UCSD-AML1 (cell line): Measurements from ENCODE around the gene RIMBP3B.
"Not testable (repeated sequence)": the region's sequence is repeated elsewhere in the genome, so short reads cannot be mapped to it uniquely, and the experiment has no call there.

ENCODE experiments used
- DNase-seq: peaks from one replicate; lab custom pipeline; 2025; ENCODE audit not compliant: unreplicated experiment; lab: John Stamatoyannopoulos, UW

Gene RIMBP3B

DNA sequence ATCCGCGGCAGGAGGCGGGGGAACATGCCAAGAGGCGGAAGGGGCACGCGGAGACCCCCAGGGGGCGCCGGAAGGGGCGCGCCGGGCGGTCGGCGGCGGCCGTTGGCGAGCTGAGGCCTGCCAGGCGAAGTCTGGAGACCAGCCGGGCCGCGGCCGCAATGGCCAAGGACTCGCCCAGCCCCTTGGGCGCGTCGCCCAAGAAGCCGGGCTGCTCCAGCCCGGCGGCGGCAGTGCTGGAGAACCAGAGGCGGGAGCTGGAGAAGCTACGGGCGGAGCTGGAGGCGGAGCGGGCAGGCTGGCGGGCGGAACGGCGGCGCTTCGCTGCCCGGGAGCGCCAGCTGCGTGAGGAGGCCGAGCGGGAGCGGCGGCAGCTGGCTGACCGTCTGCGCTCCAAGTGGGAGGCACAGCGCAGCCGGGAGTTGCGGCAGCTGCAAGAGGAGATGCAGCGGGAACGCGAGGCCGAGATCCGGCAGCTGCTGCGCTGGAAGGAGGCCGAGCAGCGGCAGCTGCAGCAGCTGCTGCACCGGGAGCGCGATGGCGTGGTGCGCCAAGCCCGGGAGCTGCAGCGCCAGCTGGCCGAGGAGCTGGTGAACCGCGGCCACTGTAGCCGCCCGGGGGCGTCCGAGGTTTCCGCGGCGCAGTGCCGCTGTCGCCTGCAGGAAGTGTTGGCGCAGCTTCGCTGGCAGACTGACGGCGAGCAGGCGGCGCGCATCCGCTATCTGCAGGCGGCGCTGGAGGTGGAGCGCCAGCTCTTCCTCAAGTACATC lies at the start of gene RIMBP3B:
TSS of gene RIMBP3B (plus strand) at position 51 of the 767 bp plus-strand sequence. CDS start at position 159, 108 bp downstream.
- not testable (repeated sequence) for DNase-seq

DNA sequence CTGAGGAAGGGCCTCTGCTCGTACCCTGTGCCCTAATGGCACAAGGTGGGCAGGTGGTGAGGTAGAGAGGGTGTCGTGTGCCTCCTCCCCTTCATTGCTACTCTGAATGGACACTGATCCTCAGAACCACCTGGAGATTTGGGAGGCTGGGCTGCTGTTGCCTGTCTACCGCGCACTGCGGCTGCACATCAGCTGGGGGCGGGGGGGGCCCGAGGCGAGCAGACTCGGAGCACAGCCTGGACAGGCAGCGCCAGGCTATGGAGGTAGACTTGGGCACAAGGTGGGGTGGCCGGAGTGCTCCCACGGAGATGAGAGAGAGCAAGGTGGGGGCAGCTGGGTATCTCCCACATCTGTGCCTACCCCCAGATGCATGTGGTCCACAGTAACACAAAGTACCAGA lies 26.0 kb upstream of the RIMBP3B start:
- DNase-seq: not testable (repeated sequence)

DNA sequence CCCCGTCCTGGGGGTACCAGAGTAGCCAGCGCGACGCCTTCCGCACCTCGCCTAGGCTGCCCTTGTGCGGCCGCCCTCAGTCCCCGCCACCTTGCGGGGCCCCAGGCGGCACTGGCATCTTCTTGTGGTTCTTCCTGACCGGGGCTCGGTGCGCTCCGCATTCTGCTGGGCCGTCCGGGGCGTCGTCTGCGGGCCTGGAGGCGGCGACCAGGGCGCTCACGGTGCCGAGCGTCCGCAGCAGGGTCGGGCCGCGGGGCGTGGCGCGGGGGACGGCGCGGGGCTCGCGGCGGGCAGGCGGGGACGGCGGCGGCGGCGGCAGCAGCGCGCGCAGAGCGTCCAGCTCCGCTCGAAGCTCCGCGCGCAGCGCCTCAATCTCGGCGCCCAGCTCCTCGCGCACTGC lies 23.0 kb upstream of the RIMBP3B start:
- DNase-seq: not testable (repeated sequence)

GRCh38 chr22:21362473-21362872 lies 21.1 kb upstream of the RIMBP3B start:
- DNase-seq: not testable (repeated sequence)

DNA sequence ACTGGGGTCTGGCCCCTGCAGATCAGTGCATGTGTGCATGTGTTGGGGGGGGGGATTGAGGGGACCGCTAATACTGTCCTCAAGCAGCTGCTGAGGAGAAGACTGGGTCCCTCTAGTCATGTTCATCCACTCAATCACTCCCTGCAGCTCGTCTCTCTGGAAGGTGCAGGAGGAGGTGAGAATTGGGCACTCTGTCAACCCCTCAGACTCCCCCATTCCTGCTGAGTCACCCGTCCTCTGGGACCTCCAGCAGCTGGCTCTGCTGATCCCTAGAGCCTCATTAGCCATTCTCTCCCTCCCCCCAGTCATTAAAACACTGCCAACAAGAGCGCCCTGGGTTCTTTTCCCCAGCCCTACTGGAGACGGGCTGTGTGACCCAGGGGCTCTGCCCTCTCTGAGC lies 20.5 kb upstream of the RIMBP3B start:
- not testable (repeated sequence) for DNase-seq

- DNase-seq: not testable (repeated sequence)
These were observed 19.7 kb upstream of the RIMBP3B start for GRCh38 chr22:21363803-21364202.

DNA sequence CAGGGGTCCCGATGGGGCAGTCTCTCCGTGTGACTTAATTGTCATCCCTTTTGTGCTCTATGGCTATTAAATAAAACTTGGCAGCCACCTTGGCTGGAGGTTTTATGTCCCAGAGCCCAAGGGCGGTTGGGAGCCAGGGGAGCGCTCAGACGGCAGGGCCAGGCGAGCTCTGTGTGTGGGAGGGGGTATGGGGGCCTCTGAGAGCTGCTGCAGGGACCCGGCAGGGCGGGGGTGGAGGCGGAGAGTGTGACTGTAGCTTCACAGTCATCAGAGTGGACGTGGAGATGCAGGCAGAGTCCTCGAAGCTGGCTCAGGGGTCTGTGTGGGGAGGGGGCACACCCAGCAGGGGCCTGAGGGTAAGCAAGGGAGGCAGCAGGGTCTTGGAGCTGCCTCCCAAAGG lies 19.2 kb upstream of the RIMBP3B start:
- not testable (repeated sequence) for DNase-seq

- DNase-seq: not testable (repeated sequence)
These were observed 18.2 kb upstream of the RIMBP3B start for GRCh38 chr22:21365337-21365736.

DNA sequence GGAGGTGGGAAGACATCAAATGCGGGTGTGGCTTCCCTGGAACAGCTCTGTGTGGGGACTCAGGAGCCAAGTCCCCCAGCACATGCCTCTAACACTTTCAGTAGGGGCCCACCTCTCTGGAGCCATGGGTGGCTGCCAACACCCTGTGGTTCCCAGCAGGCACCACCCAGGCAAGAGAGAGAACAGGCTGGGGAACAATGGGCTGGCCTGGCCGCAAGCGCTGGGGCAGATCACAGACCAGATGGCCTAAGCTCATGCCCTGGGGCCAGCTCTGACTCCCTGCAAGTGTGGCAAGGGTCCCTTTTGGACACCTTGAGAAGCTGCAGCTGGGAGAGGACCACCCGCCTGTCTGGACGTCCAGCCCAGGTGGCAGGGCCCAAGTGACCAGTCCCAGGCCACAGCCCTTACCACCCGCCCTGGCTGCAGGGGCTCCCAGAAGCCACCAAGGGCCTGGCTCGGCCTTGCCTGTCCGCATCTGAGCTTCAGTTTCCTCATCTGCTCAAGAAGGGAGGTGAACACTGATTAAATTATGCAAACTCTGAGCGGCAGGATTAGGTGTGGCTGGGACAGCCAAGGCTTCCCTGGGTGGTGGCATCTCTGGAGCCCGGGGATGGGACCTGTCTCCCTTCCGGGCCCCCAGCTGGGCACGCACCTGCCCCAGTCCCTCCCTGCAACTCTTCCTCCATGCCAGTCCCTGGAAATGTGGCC lies 14.8 kb upstream of the RIMBP3B start:
- not testable (repeated sequence) for DNase-seq

GRCh38 chr22:21375880-21376279 lies 7.7 kb upstream of the RIMBP3B start:
- DNase-seq: not testable (repeated sequence)

- not testable (repeated sequence) for DNase-seq
These were observed 1.2 kb downstream of the RIMBP3B start for GRCh38 chr22:21384468-21385357.

DNA sequence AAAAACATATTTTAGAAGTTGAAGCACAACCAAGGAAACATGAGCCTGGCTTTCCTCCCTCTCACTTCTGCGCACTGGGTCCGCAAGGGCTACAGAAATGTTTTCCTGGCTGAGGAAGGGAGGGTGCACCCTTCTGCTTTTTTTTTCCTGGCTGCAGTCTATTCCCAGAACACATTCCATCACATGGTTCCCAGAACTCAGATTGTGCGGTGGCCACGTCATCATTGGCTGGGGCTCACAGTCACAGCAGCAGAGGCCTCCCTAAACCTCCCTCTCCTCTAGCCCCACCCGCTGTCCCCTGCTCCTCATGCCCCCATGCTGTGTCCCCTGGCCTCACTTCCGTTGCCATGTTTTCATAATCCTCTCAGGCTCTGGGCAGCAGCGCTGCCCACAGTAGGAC lies 5.9 kb downstream of the RIMBP3B start:
- DNase-seq: not testable (repeated sequence)

- not testable (repeated sequence) for DNase-seq
These were observed 6.5 kb downstream of the RIMBP3B start for GRCh38 chr22:21390013-21390412.

DNA sequence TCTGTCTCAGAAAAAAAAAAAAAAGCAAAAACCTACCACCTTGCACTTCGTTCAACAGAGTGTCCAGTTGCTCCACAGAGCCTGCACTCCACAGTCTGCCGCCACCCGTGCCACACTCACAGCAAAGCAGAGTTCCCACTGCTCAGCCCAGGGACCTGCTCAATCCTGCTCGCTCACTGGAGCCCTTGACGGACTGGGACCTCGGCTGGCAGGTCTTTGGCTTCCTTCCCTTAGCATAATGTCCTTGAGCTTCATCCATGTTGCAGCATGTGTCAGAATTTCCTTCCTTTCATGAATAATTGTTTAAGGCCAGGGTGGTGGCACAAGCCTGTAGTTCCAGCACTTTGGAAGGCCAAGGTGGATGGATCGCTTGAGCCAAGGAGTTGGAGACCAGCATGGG lies 11.1 kb downstream of the RIMBP3B start:
- not testable (repeated sequence) for DNase-seq

- DNase-seq: not testable (repeated sequence)
These were observed 17.8 kb downstream of the RIMBP3B start for GRCh38 chr22:21401197-21401969.

DNA sequence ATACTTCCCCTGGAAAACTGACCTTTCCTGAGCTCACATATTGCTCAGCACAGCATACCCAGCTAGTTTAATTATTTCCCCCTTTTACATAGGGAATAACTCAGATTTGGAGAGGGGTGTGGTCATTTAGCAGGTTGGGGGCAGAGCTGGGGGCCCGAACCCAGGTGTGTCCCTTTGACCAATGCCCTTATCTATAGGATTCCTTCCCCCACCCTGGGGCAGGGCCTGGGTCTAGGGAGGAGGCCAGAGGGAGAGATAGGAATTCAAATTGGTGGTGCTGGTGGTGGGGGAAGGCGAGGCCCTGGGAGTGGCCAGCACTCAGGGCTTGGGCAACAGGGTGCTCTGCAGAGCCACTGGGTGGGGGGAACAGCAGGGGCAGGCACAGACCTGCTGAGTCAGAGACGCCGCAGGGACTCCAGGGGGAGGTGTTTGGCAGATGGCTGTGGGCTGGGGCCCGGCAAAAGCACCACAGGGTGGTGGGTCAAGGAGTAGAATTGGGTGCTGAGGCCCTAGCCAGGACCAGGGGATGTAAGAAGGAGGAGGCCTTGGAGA lies 19.3 kb downstream of the RIMBP3B start:
- not testable (repeated sequence) for DNase-seq

GRCh38 chr22:21407139-21407538 lies 23.6 kb downstream of the RIMBP3B start:
- not testable (repeated sequence) for DNase-seq

GRCh38 chr22:21407792-21408191 lies 24.2 kb downstream of the RIMBP3B start:
- DNase-seq: not testable (repeated sequence)

- not testable (repeated sequence) for DNase-seq
These were observed 32.8 kb downstream of the RIMBP3B start for GRCh38 chr22:21416375-21416774.

- DNase-seq: not testable (repeated sequence)
These were observed 33.7 kb downstream of the RIMBP3B start, which contains the start of gene HIC2 for GRCh38 chr22:21417227-21417746. Gene HIC2, plus strand, starts transcription at chr22:21417371. Its CDS starts 25,461 bp downstream, at chr22:21442832.
